RKO (cell line): Measurements from ENCODE around the gene DDX43.
A peak's percentile ranks its signal among the peaks of the same experiment; 100 is the strongest.
"Not testable (repeated sequence)": the region's sequence is repeated elsewhere in the genome, so short reads cannot be mapped to it uniquely, and the experiment has no call there.

ENCODE experiments used
- DNase-seq: peaks from one replicate; pipeline ENCODE4 v3.0.0-alpha.2; 2016; ENCODE audit warnings: low spot score

DDX43 gene

DNA sequence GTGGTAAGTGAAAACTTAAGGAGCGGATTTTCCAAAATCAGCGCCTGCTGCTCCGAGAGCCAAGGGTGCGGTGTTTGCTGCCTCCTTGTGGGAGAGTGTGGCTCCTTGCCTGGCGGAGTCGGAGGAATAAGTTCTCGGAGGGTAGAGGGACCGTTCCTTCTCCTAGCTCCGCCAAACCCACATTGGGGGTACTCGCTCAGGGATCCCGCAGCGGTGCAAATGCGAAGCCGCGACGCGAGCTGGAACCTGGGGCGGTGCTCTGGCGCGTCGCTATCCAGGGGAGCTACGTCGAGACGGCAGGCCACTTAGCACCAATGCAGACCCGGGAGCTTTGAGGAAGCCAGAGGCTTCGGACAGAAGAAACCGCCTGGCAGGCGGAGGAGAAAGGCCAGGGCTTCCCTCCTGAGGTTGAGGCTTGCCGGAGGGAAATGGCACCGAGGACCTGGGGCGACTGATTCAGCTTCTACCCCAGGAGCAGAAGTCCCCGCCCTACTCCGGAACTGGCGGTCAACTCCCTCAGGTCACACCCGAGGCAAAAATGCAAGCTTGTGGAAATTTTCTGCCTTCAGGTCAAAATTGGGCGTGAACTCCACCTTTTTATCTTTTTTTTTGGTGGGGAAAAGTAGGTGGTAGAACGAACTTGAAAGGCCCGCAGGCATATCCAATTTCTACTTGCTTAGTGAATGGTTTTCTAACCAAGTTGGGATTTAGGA is 5.7 kb upstream of the DDX43 start:
- DNase-seq, result peak; percentile 77

DNA sequence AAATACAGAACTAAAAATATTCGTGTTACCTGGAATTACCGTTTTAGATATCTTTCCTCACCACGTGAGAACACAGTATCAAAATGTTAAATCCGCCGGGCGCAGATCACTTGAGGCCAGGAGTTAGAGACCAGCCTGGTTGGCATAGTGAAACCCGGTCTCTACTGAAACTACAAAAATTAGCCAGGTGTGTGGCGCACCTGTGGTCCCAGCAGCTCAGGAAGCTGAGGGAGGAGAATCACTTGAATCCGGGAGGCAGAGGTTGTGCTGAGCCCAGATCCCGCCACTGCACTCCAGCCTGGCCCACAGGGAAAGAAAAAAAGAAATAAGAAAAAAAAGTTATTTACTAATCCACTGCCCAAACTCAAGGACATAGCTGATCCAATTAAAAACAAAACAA is 4.8 kb upstream of the DDX43 start:
- no peak for DNase-seq

DNA sequence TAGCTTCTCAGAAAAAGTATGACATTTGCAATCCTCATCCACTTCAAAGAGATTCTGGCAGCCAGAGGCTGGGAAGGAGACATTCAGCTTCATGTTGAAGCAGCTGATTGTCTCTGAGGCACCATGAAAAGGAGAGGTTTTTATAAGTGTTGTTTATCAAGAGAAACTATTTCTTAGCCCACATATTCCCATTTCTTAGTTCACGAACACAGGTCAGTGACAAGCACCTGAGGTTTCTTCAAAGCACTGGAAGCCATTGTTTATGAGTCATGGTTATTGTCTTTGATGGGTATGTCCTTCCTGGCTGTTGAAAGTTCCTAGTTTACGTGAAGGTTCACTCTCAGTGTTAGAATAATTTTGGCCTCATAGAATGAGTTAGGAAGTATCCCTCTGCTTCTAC is 3.0 kb upstream of the DDX43 start:
- DNase-seq, result no peak

DNA sequence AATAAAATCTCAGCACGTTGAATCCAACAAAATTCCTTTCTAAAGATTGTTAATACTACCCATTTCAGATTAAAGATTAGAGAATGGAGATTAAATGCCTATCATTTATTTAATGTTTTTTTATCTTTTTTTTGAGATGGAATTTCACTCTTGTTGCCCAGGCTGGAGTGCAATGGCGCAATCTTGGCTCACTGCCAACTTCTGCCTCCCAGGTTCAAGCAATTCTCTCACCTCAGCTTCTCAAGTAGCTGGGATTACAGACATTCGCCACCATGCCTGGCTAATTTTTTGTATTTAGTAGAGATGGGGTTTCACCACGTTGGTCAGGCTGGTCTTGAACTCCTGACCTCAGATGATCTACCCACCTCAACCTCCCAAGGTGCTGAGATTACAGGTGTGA is 2.4 kb upstream of the DDX43 start:
- DNase-seq, result not testable (repeated sequence)

DNA sequence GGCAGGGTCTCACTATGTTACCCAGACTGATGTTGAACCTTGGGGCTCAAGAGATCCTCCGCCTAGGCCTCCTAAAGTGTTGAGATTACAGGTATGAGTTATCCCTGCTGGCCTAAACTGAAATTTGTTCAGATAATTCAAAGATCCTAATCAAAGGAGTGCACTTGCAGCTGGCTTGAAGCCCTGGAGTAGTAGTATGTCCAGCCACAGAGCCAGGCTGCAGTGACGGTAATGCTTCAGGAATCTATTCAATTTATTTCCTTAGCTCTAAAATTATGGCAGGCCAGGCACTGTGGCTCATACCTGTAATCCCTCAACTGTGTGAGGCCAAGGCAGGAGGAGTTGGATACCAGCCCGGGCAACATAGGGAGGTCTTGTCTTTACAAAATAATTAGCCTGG is 1.4 kb upstream of the DDX43 start:
- no peak for DNase-seq

DNA sequence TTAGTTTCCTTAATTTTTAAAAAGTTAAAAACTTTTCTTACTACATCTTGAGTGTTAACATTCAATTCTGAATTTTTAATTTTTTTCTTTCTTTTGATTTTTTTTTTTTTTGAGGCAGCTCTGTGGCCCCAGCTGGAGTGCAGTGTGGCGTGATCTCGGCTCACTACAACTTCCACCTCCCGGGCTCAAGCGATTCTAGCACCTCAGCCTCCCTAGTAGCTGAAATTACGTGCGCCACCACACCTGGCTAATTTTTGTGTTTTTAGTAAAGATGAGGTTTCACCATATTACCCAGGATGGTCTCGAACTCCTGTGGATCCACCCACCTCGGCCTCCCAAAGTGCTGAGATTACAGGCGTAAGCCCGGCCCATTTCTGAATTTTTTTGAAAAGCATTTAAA is 1.2 kb downstream of the DDX43 start:
- no peak for DNase-seq

DNA sequence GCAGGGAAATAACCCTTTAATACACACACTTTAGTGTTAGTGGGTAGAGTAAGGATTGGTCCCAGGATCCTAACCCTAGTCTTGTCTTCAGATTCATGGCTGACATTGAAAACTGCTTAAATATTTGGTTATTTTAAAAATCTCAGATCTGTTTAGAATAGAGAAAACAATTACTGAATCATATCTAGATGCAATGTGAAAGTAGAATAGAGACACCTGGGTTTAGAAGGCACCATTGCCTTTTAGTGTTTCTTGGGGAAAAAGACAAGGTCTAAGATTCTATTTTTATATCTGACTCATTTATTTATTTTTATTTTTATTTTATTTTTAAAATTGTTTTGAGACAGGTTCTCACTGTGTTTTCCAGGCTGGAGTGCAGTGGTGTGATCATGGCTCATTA is 6.0 kb downstream of the DDX43 start:
- no peak for DNase-seq

DNA sequence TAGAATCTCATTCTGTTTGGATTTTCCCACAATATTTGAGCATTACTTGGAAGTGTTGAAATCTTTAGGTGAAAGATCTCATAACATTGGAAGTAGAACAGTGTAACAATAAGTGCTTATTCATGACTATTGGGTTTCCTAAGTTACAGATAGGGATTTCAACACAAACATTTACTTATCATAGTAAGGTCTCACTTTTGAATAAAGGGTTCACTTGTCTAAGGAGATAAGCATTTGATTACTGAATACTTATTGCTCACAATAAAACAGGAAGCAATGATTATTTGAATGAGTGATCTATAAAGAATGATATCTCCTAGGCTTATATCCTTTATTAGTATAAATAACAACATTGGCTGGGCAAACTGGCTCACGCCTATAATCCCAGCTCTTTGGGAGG is 14.8 kb downstream of the DDX43 start:
- no peak for DNase-seq

DNA sequence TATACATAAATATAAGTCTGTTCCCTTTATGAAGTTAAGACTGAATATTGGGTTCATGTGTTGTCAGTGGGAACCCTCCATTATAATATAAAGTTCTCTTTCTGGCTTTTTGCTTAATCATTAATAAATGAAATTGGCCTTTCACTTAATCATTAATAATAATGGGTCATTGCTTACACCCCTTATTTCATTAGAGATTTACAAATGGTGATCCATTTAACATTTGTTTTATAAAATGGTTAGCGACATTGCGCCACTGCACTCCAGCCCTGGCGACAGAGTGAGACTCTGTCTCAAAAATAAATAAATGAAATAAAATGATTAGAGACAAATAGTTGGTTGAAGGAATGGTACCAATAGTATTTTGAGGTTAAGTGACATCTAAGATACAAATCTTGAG is 18.5 kb downstream of the DDX43 start:
- DNase-seq, result no peak

DNA sequence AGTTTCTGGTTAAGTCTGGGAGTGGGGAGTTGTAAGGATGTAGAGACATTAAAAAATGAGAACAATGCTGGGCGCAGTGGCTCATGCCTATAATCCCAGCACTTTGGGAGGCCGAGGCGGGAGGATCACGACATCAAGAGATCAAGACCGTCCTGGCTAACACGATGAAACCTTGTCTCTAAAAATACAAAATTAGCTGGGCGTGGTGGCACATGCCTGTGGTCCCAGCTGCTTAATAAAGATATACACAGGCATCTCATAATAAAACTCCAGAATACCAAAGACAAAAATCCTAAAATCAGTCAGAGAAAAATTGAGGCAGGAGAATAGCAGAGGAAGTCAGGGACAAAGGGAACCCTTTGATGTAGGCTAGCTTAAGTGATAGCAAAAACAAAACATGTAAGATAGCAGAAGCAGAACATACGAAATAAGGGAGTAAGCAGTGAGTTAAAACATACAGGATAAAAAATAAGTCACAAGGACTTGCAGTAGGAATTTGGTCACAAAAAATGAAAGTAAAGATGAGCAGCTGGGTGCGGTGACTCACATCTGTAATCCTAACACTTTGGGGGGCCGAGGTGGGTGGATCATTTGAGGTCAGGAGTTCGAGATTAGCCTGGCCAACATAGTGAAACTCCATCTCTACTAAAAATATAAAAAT is 23.6 kb downstream of the DDX43 start:
- no peak for DNase-seq

DNA sequence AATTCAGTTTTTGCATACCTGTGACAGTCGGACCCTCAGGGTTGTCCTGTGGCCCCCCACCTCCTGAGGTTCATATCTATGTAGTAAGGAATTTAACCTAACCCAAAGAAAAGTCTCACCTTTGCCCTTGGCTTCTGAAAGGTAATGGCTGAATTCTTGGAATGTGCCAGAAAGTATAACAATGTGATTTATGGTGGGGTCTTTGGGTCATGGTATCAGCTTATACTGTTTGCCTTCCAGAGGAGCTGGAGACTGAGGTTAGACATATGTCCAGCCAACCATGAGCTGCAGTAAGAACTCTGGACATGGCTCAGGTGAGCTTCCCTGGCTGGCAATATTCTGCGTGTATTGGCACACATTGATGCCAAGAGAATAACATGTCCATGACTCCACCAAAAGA is 26.9 kb downstream of the DDX43 start:
- DNase-seq, result no peak

DNA sequence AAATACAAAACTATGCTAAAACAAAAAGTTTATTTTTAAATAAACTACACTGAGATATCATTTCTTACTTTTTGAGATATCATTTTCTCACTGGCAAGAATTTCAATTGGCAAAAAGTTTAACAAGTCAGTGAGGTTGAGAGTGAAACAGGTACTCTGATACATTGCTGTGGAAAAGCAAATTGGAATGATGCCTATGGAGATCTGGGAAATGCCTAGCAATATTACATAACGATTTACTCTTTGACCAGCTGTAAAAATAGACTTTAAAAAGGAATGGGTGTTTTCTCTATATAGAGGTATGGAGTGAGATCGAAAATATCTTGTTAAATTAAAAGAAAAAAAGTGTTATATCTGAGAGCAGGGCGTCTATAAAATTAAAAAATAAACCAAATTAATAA is 40.6 kb downstream of the DDX43 start:
- DNase-seq, result no peak

DNA sequence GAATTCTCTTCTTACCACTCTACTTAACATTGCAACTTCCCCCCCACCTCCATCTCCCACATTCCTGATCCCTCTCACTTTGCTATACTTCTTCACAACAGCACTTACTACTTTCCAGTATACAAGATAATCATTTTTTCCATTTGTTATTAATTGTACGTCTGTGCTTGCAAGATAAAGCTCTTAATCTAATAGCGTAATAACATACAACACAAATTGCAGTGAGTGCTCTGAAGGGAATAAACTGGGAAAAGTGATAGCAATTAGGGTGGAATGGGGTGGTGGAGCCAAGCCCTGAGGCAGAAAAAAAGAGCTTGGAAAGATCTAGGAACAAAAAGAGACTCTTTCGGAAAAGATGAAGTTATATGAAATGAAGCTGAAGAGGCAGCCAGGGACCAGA is 48.9 kb downstream of the DDX43 start:
- DNase-seq, result no peak

DNA sequence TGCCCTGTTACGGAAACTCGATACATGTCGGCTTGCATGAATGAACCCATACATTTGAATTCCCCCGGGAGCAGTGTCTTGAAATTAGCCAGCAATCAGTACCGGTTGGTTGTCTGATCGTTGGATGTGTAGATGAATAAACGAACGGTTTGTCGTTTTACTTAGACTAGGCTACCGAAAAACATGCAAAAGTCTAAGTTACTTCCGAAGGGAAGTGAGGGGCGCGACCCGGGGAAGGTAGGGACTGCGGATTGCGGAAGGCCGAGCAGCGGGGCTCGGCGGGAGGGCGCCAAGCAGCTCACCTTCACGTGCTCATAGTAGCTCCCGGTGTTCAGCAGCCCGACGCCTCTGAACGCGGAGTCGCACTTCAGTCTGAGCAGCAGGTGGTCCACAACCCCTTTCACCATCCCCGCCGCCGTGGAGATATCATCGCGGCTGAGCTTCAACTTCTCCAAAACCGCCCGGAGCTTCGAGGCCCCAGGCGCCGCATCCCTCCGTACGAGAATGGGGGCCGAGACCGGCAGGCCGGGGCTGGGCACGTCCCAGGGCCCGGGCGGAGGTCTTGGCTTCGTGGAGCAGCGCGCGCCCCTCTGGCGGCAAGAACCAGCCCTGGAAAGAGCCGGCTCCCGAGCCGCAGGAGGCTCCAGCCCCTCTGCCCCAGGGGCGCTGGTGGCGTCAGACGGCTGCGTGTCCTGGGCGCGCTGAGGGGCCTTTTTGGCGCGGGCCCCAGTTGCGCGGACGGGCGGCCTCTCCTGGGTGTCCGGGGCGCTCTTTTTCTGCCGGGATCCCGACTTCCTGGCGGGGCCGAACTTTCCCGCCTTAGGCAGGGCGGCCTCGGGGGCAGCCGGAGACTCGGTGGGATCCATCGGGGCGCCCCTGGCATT is 56.8 kb downstream of the DDX43 start:
- peak; percentile 71 for DNase-seq

DNA sequence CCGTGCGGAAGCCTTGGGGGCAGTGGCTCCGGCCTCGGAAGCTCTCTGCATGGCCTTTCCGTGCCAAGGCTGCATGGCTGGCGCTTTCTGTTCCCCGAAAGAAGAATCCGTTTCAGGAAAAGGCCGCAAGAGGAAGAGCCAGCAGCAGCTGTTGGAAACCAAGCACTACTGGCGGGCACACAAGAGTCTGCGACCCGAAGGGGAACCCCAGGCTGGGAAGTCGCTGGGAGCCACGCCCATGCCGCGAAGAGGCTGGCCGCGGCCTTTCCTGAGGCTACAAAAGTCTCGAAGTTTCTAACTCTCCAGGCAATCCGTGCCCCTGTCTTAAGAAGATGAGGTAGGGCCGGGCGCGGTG is 57.5 kb downstream of the DDX43 start, which contains the start of gene CGAS:
Gene CGAS (minus strand): TSS at position 191 of the 355 bp plus-strand sequence. CDS start 116 bp downstream, at position 75.
- DNase-seq, result peak; percentile 92

DNA sequence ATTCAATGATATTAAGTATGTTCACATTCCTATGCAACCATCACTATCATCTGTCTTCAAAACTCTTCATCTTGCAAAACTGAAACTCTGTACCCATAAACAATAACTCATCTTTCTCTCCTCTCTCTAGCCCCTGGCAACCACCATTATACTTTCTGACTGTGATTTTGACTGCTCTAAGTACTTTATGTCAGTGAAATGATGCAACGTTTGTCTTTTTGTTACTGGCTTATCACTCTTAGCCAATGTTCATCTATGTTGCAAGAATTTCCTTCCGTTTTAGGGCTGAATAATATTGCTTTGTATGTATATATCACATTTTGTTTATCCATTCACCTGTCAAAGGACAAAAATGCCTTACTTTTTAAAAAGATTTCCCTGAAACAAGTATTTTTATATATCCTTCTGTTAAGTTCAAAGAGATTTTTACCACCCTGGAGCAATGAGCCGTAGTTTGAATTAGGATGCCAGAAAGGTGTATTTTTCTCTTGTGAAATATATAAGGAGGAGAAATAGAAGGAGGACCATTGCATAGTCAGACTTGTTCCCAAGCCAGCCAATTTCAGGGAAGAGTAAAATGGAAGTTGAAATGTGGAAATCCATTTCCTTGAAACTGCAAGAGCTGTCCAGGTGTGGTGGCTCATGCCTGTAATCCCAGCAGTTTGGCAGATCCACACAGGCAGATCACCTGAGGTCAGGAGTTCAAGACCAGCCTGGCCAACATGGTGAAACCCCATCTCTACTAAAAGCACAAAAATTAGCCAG is 61.4 kb downstream of the DDX43 start:
- DNase-seq, result no peak

DNA sequence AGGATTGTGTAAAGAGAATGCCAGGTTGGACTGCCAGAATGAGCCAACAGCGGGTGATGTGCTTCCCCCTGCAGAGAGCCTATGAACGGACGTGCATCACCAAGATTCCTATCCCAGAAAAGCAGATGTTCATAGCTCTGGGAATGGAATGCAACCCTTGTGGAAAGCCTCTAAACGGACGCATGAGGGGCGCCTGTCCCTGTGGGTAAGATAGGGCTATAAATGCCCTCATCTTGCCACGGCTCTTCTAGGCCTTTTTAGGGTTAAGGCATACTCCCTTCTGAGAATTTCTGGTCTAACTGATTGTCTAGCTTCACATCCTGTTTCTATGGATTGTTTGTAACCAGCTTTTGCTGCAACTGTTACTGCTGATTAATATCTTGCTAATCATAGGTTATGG is 64.8 kb downstream of the DDX43 start:
- DNase-seq, result not testable (repeated sequence)

DNA sequence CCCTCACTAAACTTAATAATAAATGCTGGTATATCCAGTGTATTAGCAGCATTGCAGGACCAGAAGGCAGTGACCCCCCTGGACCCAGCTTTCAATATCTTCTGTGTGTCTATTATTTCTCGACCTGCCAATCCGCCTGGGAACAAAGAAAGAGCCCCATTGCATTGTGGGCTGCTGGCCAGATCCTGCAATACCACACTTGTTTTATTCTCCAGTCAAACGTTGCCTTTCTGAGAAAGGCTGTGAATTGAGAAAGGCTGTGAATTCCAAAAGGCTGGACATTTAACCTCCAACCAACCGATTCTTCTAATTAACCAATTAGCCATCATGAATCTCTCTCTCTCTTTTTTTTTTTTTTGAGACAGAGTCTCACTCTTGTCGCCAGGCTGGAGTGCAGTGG is 65.4 kb downstream of the DDX43 start:
- no peak for DNase-seq

DNA sequence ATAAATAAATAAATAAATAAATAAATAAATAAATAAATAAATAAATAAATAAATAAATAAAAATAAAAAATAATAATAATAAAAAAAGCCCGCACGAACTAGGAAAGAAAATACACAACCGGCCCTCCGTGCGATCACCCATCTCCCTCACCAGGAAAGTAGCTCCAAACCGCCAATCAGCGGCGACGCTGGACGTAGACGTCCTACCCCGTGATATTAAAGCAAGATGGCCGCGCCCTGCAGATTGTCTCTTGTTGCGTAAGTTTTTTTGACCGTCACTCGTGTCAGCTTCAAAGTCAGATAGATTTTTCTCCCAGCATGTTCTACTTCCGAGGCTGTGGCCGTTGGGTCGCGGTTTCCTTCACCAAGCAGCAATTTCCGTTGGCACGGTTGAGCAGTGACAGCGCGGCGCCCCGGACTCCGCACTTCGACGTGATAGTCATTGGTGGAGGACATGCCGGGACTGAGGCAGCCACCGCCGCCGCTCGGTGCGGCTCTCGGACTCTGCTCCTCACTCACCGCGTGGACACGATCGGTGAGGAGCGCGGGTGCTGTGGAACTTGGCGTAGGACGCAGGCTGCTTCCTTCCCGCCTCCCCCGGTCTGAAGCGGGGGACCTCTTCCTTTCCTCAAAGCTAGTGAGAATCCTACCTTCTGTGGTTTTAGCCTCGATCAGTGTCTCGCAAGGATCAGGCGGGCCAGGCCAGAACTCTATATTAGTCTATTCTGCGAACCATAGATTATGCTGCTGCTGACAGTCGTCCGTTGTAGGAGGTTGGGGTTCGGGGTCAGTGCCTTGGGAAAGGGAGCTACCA is 67.1 kb downstream of the DDX43 start, which contains the start of gene MTO1:
Gene MTO1 (plus strand): TSS at position 201 of the 814 bp plus-strand sequence. CDS start 118 bp downstream, at position 319.
- DNase-seq, result peak; percentile 92
